Muscle of leg (tissue), 11 donors: ENCODE results near the gene GGT6. TPM values are rescaled to one million over a fixed set of nuclear protein-coding genes. Genes with fewer than 3 reads are reported as not detected.

Experiments used
- DNase-seq: peaks from one replicate; pipeline ENCODE4 v3.0.0; 2013
- H3K27ac ChIP-seq: one replicate; pipeline ENCODE4 v1.5.1; 2013; ENCODE audit warnings: mild to moderate bottlenecking, low read length, control low read depth
- H3K27me3 ChIP-seq: one replicate; pipeline ENCODE4 v1.6.1; 2013; ENCODE audit warnings: low read length; ENCODE audit not compliant: control insufficient read depth, insufficient read depth
- H3K36me3 ChIP-seq: one replicate; pipeline ENCODE4 v1.6.1; 2013; ENCODE audit warnings: low read length; ENCODE audit not compliant: control insufficient read depth, insufficient read depth
- H3K4me1 ChIP-seq: one replicate; pipeline ENCODE4 v1.6.1; 2013; ENCODE audit warnings: low read length; ENCODE audit not compliant: control insufficient read depth, insufficient read depth
- H3K4me3 ChIP-seq: one replicate; pipeline ENCODE4 v1.5.1; 2013; ENCODE audit warnings: low read length, control low read depth
- H3K9me3 ChIP-seq: replicated peaks from 2 replicates; pipeline ENCODE4 v1.6.1; 2013; ENCODE audit warnings: low read depth, low read length; ENCODE audit not compliant: control insufficient read depth
- WGBS: methylation state at CpG from one replicate; pipeline ENCODE4 v1.1.5; 2013; ENCODE audit warnings: missing lambda C conversion rate; ENCODE audit not compliant: insufficient coverage; 5-methylcytosine and 5-hydroxymethylcytosine counted together
- polyA plus RNA-seq, 8 donors: library from polyadenylated mRNA; unstranded; fragments of 120-200 nt; gene quantifications; one replicate each; pipeline versions ENCODE4 v1.2.1 to v1.2.3, GENCODE V29; 2013; ENCODE audit warnings: inconsistent platforms in 1 of 8, low replicate concordance in 1 of 8; ENCODE audit not compliant: insufficient read length in 8 of 8, insufficient read depth in 1 of 8
- total RNA-seq: library from RNA; stranded (reverse); fragments of 120-200 nt; gene quantifications from one replicate; pipeline ENCODE4 v1.2.4, GENCODE V29; 2013

The GGT6 gene
- total and polyA plus RNA-seq, 9 donors: 0.04 to 3.2 (median 0.10) TPM

DNA sequence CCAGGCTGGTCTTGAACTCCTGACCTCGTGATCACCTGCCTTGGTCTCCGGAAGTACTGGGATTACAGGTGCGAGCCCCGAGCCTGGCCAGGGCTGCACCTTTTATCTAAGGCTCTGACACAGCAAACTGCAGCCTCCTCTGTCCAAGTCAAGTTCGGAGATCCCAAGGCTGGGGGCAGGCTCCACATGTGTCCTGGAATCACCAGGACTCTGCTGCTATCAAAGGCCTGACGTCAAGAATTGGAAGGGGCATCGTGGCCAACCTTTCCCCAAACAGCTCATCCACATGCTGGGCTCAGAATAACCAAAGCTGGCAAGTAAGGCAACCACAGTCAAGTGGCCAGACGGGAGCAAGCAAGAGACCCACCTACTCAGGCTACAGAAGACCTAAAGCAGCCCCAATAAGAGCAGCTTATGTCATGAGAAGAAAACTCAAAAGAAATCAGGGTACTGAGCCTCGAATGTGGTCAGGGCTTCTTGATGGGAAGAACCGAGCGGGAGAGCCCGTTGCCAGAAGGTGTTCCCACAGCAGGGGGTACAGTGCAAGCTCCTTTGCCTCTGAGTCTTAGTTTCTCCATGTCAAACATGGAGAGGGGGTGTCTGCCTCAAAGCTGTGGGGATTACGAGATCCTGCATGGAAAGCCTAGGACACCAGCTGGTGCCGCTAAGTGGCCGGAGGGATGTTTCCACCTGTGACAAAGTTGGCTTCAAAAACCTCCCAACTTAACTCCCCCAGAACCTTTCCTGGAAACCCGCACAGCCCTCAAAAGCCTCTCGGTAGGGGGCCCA lies 13.1 kb downstream of the GGT6 start:
- 90% methylated on average over 10 of the region's 17 CpGs for WGBS
- no peaks in the 10 kb centered on the region for H3K27me3 ChIP-seq
- H3K27ac ChIP-seq: no peak overlapping the region
- no peaks in the 10 kb centered on the region for H3K9me3 ChIP-seq
- H3K4me1 ChIP-seq: no peaks in the 10 kb centered on the region
- H3K4me3 ChIP-seq: no peak overlapping the region
- DNase-seq: no peak
- H3K36me3 ChIP-seq: peaks cover 86% of the 10 kb centered on the region

DNA sequence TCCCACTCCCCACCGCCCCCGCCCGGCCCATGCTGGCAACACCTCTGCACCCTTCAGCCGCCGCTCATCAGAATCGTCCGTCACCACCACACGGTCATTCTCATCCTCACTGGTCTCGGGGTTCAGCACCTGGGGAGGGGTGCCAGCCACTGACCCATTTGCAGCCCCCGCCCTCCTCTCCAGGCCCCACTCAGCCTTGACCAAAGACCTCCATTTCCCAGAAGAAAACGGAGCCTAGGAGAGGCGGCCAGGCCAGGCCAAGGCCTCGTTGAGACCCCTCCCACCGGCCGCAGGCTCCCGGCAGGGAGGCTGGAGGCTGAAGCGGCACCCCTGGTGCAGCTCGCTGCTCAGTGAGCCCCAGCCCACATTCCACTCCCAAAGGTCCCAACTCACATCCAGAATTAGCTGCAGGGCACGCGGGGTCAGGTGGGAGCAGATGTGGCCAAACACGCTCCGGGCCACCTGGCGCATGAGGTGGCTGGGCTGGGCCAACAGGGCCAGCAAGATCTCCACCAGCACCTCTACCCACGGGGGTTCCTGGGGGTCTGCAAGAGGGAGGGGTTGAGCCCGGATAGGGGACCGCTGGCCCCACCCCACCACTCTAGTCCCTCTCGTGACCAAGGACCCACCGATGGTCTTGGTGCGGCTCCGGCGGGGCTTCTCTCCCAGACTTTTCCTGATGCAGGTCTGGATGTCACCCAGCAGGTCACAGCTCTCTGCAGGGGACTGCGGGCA lies 15.0 kb downstream of the GGT6 start:
- no peaks in the 10 kb centered on the region for H3K9me3 ChIP-seq
- DNase-seq: no peak
- H3K4me1 ChIP-seq: peaks cover 3% of the 10 kb centered on the region
- H3K27me3 ChIP-seq: no peaks in the 10 kb centered on the region
- no peak overlapping the region for H3K4me3 ChIP-seq
- peaks cover 88% of the 10 kb centered on the region for H3K36me3 ChIP-seq
- H3K27ac ChIP-seq: no peak overlapping the region
- WGBS: 92% methylated on average over 12 of the region's 32 CpGs

DNA sequence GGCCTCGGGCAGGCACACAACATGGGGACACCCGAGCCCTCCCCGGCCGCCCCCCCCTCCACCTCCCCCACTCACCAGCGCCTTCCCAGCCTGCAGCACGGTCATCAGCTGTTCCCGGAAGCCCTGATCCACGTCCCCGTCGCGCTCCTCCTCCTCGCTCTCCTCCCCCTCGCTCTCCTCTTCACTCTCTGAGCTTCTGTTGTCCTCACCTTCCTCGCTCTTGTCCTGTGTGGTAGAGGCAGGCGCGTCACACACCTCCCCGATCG lies 15.5 kb downstream of the GGT6 start:
- Histone ChIP-seq H3K27ac (no peak overlapping the region), H3K4me1 (peaks cover 6% of the 10 kb centered on the region), H3K27me3 (no peaks in the 10 kb centered on the region), H3K36me3 (peaks cover 87% of the 10 kb centered on the region), H3K4me3 (no peak overlapping the region), H3K9me3 (no peaks in the 10 kb centered on the region)
- 87% methylated on average over 13 of the region's 18 CpGs for WGBS
- DNase-seq: no peak

DNA sequence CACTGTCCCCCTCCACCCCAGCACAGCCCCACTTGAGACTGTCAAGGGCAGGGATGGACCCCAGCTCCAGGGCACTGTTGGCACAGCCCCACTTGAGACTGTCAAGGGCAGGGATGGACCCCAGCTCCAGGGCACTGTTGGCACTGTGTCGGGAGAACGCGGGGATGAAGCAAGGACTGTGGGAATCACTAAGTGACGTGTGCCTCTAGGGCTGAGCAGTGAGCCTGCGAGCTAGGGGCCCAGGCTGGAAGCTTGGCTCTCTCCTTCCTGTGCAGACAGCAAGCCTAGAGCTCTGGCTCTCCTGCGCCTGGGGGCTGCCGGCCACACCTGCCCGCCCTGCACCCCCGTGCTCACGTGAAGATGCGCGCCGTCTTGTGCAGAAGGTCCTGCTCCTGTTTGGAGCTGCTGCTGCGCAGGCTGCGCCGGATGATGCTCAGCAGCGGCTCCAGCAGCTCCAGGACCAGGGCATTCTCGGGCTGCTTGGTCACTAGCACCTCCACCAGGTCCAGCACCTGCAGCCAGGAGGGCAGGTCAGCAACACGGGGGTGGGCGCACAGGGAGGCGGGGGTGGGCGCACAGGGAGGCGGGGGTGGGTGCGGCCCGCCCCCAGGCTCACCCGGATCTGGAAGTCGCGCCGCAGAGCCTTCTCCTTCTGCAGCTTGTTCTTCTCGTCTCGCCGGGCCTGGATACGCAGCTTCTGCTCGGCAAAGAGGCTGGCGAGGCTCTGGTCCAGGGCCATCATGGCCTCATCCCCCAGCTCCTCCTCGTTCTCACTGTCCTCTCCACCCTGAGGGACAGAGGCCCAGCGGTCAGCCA lies 16.0 kb downstream of the GGT6 start:
- H3K27me3 ChIP-seq: no peaks in the 10 kb centered on the region
- no peak for DNase-seq
- no peak overlapping the region for H3K27ac ChIP-seq
- WGBS: 91% methylated on average over 34 of the region's 37 CpGs
- no peaks in the 10 kb centered on the region for H3K9me3 ChIP-seq
- H3K36me3 ChIP-seq: peaks cover 87% of the 10 kb centered on the region
- peaks cover 8% of the 10 kb centered on the region for H3K4me1 ChIP-seq
- H3K4me3 ChIP-seq: no peak overlapping the region

DNA sequence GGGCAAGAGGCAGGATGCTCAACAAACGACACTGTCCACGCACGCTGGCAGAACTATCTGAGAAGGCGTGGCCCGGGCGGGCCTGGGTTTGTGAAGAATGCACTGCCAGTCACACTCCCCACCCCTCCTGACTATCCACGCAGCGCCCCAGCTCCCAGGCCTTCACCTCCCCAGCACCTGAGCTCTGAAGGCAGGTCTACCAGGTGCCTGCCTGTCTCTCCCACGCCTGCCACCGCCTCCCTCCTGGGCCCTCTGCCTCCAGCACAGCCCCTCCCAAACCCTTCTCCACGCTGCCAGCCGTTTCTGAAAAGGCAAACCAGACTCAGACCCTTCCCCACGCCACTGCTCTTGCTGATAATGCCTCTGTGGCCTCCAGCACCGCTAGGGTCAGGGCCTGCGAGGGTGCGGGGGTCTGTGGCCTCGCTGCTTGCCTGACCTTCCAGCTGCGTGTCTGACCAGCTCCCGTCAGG lies 16.8 kb downstream of the GGT6 start:
- Histone ChIP-seq H3K4me1 (peaks cover 12% of the 10 kb centered on the region), H3K27ac (no peak overlapping the region), H3K4me3 (no peak overlapping the region), H3K36me3 (peaks cover 87% of the 10 kb centered on the region), H3K9me3 (no peaks in the 10 kb centered on the region), H3K27me3 (no peaks in the 10 kb centered on the region)
- WGBS: 74% methylated on average over 13 of the region's 19 CpGs
- DNase-seq: no peak

DNA sequence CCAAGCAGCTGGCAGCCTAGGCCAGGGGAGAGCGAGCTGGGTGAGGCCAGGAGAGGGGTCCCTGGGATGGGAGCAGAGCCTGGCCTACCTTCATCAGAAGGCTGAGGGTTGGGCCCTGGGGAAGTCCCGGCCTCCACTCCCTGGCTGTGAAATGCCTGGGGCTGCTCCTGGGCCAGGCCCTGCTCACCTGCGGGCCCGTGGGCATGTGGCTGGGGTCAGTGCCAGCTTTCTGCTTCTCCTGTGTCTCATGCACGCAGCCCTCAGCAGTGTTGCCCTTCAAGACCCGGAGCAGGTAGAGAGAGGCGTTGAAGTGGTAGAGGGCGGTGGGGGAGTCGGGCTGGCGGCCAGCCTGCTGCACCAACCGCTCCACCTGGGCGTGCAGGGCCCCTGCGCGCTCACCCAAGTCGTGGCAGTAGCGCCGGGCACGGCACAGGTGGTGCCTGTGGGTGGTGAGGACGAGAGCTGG lies 17.6 kb downstream of the GGT6 start:
- 92% methylated on average over 8 of the region's 19 CpGs for WGBS
- peaks cover 87% of the 10 kb centered on the region for H3K36me3 ChIP-seq
- no peak for DNase-seq

DNA sequence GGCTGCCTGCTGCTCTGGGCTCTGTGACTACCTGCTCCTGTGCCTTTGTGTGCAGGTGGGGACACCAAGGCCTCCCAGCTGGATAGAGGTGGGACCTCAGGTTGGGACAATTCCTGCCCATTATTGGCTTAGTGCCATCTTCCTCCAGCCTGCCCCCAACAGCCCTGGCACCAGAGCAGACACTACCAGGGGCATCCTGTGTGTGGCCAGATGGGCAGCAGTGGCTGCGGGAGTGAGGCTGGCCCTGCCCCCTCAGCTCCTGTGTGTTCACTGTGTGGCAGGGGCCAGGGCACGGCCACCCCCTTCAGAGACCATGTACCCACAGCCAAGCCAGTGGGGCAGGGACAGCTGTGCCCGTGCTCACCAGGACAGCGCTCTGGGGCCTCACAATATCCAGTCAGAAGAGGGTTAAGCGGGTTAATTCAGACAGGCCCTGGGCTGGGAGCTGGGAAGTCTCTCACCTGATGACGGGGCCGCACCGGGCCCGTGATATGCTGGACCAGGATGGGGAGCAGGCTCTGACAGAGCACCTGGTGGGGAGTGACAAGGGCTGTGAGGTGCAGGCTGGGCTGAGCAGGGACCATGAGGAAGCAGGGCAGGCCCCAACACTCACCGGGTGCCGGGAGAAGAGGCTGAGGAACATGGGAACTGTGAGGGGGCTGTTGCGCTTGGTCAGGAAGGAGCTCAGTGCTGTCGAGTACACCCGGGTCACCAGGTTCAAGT lies 18.2 kb downstream of the GGT6 start:
- no peak for DNase-seq
- H3K36me3 ChIP-seq: peaks cover 88% of the 10 kb centered on the region

More for the DNA sequence above, 17.6 kb downstream of the GGT6 start:
- peaks cover 20% of the 10 kb centered on the region for H3K4me1 ChIP-seq
- no peak overlapping the region for H3K27ac ChIP-seq
- H3K27me3 ChIP-seq: no peaks in the 10 kb centered on the region
- no peaks in the 10 kb centered on the region for H3K9me3 ChIP-seq
- no peak overlapping the region for H3K4me3 ChIP-seq

DNA sequence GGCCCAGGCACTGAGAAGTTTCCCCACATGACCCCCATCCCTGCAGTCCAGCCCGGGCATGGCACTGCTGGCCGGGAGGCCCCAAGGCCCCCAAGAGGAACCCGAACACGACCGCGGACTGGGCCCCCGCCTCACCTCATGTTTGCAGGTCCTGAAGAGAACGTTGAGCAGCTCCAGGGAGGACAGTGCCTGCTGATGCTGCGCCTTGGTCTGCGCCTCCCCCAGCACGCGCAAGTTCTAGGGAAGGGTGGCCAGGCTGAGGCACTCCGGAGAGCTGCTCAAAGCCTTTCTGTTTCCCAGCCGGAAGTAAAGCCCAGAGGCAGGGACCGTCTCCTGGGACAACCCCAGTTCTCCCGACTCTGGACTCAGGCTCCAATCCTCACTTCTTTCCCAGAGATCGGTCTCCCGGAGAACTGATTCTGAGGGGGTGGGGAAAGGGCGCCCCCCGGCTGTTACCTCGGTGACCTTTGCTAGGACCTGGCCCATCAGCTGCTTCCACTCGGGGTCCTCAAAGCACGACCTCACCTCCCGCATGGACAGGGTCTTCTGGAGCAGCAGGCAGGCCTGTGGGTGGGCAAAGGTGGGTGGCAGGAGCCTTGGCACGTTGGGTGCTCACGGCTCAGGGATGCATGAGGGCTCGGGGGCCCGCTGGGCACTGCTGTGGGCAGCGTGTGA lies 18.9 kb downstream of the GGT6 start:
- Histone ChIP-seq H3K27ac (no peak overlapping the region), H3K27me3 (peaks cover 2% of the 10 kb centered on the region), H3K9me3 (no peaks in the 10 kb centered on the region), H3K36me3 (peaks cover 81% of the 10 kb centered on the region), H3K4me3 (no peak overlapping the region), H3K4me1 (peaks cover 33% of the 10 kb centered on the region)
- 75% methylated on average over 18 of the region's 29 CpGs for whole genome bisulfite sequencing
- no peak for DNase-seq

More for the DNA sequence above, 18.2 kb downstream of the GGT6 start:
- 88% methylated on average over 11 of the region's 14 CpGs for WGBS
- Histone ChIP-seq H3K27me3 (no peaks in the 10 kb centered on the region), H3K4me3 (no peak overlapping the region), H3K4me1 (peaks cover 26% of the 10 kb centered on the region), H3K27ac (no peak overlapping the region), H3K9me3 (no peaks in the 10 kb centered on the region)

DNA sequence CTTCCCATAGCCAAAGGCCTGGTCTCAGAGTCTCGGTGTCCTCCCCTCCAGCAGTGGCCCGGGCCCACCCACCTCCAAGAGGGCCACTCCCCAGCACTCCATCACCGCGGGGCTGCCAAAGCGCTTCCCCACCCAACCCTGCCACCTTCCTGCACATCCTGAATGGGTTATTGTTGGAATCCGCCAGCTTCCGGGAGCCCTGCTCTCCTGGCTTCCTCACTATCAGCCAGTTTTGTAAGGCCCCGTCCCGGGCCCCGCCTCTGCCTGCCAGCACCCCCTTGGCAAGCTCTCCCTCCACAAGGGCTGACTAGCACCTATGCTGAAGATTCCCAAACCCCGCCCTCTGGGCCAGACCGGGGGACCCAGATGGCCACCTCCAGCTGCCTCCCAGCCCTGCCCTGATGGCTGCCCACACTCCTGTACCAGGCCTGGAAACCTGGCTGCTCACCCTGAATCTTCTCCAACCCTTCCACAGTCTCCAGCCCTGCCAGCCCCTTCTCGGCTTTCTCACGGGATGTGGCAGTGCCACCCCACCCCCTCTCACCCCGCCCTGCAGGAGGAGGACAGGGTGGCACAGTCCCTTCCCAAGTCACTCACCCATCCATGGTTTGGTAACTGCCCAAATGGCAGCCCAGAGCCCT lies 19.6 kb downstream of the GGT6 start:
- no peak for DNase-seq
- peaks cover 77% of the 10 kb centered on the region for H3K36me3 ChIP-seq
- no peak overlapping the region for H3K4me3 ChIP-seq
- 80% methylated on average over 13 of the region's 15 CpGs for WGBS
- peaks cover 40% of the 10 kb centered on the region for H3K4me1 ChIP-seq
- H3K9me3 ChIP-seq: no peaks in the 10 kb centered on the region
- peaks cover 5% of the 10 kb centered on the region for H3K27me3 ChIP-seq
- H3K27ac ChIP-seq: no peak overlapping the region
